ENCODE results near the gene ADGB.

Gene ADGB

DNA sequence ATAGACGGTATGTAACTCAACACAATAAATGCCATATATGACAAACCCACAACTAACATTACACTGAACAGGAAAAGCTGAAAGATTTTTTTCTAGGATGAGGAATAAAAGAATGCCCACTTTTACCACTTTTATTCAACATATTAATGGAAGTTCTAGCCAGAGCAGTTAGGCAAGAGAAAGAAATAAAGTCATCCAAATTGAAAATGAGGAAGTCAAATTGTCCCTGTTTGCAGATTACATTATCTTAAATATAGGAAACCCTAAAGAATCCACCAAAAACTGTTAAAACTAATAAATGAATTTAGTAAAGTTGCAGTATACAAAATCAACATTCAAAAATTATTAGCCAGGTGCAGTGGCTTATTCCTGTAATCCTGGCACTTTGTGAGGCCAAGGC, 24.6 kb upstream of the ADGB start:
- no peak overlapping the region for H3K27ac ChIP-seq
- TF ChIP-seq, protein P1, sequence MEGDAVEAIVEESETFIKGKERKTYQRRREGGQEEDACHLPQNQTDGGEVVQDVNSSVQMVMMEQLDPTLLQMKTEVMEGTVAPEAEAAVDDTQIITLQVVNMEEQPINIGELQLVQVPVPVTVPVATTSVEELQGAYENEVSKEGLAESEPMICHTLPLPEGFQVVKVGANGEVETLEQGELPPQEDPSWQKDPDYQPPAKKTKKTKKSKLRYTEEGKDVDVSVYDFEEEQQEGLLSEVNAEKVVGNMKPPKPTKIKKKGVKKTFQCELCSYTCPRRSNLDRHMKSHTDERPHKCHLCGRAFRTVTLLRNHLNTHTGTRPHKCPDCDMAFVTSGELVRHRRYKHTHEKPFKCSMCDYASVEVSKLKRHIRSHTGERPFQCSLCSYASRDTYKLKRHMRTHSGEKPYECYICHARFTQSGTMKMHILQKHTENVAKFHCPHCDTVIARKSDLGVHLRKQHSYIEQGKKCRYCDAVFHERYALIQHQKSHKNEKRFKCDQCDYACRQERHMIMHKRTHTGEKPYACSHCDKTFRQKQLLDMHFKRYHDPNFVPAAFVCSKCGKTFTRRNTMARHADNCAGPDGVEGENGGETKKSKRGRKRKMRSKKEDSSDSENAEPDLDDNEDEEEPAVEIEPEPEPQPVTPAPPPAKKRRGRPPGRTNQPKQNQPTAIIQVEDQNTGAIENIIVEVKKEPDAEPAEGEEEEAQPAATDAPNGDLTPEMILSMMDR (conservative IDR thresholded peaks at IDR 0.05; ENCODE audit: low read depth) = no peak
- no peak for DNase-seq (ENCODE audit: low spot score)
- ChIA-PET POLR2A (ENCODE audit: low non-redundant PET) (no interaction called here), CTCF (no interaction called here)

DNA sequence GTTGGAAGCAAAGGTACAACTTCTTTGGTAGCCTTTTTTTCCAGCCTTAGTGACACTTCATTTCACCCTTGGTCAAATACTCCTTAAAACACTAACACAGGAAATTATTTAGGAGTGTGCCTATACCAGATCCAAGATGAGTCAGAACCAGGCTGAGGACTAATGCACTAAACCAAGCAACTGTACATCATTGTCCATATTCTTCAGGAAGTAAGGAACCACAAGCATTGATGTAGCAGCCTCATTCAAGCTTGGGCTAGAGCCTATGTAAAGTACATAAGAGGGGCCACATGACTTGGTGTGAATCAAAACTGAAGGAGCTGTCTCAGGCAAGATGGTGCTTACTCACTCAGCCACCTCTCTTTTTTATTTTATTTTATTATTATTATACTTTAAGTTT, 20.7 kb upstream of the ADGB start:
- peak; percentile 6 for DNase-seq (ENCODE audit: low spot score)
- ChIA-PET POLR2A (ENCODE audit: low non-redundant PET) (no interaction called here), CTCF (no interaction called here)
- H3K27ac ChIP-seq = no peak overlapping the region
- TF ChIP-seq, protein P1 (conservative IDR thresholded peaks at IDR 0.05; ENCODE audit: low read depth) = no peak

DNA sequence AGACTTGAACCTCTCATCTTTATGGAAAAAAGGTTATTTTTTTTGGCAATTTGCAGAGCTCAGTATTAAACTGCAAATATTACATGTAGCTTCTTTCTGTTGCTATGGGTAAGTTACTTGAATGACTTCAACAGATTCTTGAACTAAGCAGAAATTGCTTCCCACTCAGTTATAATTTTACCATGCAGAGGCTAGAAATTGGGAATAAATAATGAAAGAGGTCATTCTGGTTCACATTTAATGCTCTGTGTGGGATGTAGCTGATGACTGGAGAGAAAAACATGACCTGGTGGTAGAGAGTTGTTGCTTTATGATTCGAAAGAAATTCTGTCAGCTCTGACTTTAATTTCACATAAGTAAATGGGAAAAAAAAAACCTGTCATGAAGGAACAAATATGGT, 16.8 kb upstream of the ADGB start:
- TF ChIP-seq, protein P1 (conservative IDR thresholded peaks at IDR 0.05; ENCODE audit: low read depth) = no peak
- no peak overlapping the region for H3K27ac ChIP-seq
- POLR2A ChIA-PET (ENCODE audit: low non-redundant PET) = no interaction called here
- CTCF ChIA-PET = interaction anchor here (0.6 kb wide), 1 partner anchor 309 kb away, joined by 3 read pairs; no protein-coding TSS in a partner anchor
- no peak for DNase-seq (ENCODE audit: low spot score)

DNA sequence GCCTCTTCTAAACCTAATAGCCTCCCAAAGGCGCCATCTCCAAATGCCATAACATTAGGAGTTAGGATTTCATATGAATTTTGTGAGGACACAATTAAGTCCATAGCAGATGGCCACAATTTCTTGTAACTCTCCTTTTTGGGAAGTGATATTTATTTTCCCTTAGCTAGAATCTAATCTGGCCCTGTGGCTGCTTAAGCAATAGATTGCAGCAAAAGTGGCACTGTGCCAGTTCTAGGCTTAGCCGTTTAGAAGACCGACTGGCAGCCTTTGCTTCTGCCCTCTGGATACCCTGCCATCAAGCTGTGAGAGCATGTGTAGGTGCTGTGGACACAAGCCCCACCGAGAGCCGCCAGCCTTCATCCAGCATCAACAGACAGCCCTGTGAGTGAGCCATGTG, 15.9 kb upstream of the ADGB start:
- no peak overlapping the region for H3K27ac ChIP-seq
- ChIA-PET POLR2A (ENCODE audit: low non-redundant PET) (no interaction called here), CTCF (interaction anchor here (0.6 to 0.7 kb wide), 2 partner anchors 13 to 1389 kb away, joined by 3 read pairs; no protein-coding TSS in a partner anchor)
- DNase-seq (ENCODE audit: low spot score) = no peak
- TF ChIP-seq, protein P1 (conservative IDR thresholded peaks at IDR 0.05; ENCODE audit: low read depth) = no peak

GRCh38 chr6:146583966-146584365, 14.8 kb upstream of the ADGB start:
- TF ChIP-seq, protein P1 (conservative IDR thresholded peaks at IDR 0.05; ENCODE audit: low read depth) = no peak
- POLR2A ChIA-PET (ENCODE audit: low non-redundant PET) = no interaction called here
- no peak for DNase-seq (ENCODE audit: low spot score)
- CTCF ChIA-PET = interaction anchor here (0.5 kb wide), 1 partner anchor 655 kb away, joined by 5 read pairs; no protein-coding TSS in a partner anchor
- H3K27ac ChIP-seq = no peak overlapping the region

GRCh38 chr6:146587459-146587858, 11.3 kb upstream of the ADGB start:
- ChIA-PET POLR2A (ENCODE audit: low non-redundant PET) (no interaction called here), CTCF (no interaction called here)
- no peak for DNase-seq (ENCODE audit: low spot score)
- H3K27ac ChIP-seq = no peak overlapping the region
- TF ChIP-seq, protein P1 (conservative IDR thresholded peaks at IDR 0.05; ENCODE audit: low read depth) = no peak

GRCh38 chr6:146590492-146590891, 8.3 kb upstream of the ADGB start:
- no peak for DNase-seq (ENCODE audit: low spot score)
- ChIA-PET POLR2A (ENCODE audit: low non-redundant PET) (no interaction called here), CTCF (no interaction called here)
- TF ChIP-seq, protein P1 (conservative IDR thresholded peaks at IDR 0.05; ENCODE audit: low read depth) = no peak
- H3K27ac ChIP-seq = no peak overlapping the region
